ENCODE results near the gene ARL13A.

The ARL13A gene

DNA sequence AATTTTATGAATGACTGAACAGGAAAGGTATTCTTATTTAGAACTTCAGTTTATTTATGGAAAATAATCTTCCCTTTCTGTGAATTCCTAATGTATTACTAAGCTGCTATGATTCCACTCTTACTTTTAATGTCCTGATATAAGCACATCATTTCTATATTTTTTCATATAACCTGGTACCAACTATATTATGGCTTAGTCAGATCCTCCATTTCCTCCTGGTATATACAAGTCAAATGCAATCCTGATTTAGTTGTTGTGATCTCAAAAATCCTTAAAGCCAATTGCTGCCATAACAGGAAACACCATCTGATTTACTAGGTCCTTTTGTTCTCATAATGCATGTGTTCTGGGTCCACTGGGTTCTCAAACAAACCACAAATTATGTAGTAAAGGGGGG is 55.6 kb downstream of the ARL13A start:
- peaks cover 3% of the 10 kb centered on the region for H3K4me1 Mint-ChIP-seq (ENCODE audit: low read depth)
- H3K36me3 Mint-ChIP-seq (ENCODE audit: low read depth), result peaks cover 37% of the 10 kb centered on the region
- no peak overlapping the region for H3K27ac Mint-ChIP-seq
- no peaks in the 10 kb centered on the region for H3K27me3 Mint-ChIP-seq (ENCODE audit: low read depth)
- H3K9me3 Mint-ChIP-seq, result no peaks in the 10 kb centered on the region
- H3K4me3 Mint-ChIP-seq, result no peak overlapping the region

GRCh38 chrX:101028562-101028961 is 59.1 kb downstream of the ARL13A start:
- Mint-ChIP-seq H3K27me3 (ENCODE audit: low read depth) (no peaks in the 10 kb centered on the region), H3K9me3 (no peaks in the 10 kb centered on the region), H3K4me3 (no peak overlapping the region), H3K36me3 (ENCODE audit: low read depth) (peaks cover 38% of the 10 kb centered on the region), H3K27ac (peak overlapping the region; percentile 47), H3K4me1 (ENCODE audit: low read depth) (peaks cover 3% of the 10 kb centered on the region)

GRCh38 chrX:101029665-101030064 is 60.2 kb downstream of the ARL13A start:
- H3K9me3 Mint-ChIP-seq, result no peaks in the 10 kb centered on the region
- H3K4me3 Mint-ChIP-seq, result no peak overlapping the region
- no peaks in the 10 kb centered on the region for H3K27me3 Mint-ChIP-seq (ENCODE audit: low read depth)
- H3K36me3 Mint-ChIP-seq (ENCODE audit: low read depth), result peaks cover 38% of the 10 kb centered on the region
- peaks cover 3% of the 10 kb centered on the region for H3K4me1 Mint-ChIP-seq (ENCODE audit: low read depth)
- no peak overlapping the region for H3K27ac Mint-ChIP-seq

DNA sequence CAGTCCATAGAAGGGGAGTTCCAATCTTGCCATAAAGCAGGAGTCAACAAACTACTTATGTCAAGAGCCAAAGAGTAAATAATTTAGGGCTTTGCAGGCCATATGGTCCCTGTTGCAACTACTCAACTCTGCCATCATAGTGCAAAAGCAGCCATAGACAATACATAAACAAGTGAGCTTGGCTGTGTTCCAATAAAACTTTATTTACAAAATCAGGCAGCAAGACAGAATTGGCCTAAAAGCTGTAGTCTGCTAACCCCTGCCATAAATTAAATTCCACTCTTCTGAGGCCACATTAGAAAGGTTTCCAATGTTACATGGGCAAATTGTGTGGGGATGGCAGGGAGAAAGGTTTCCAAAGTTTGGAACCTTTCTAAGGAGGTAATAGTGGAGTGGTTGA is 67.7 kb downstream of the ARL13A start:
- Mint-ChIP-seq H3K9me3 (no peaks in the 10 kb centered on the region), H3K4me1 (ENCODE audit: low read depth) (peaks cover 2% of the 10 kb centered on the region), H3K36me3 (ENCODE audit: low read depth) (peaks cover 15% of the 10 kb centered on the region), H3K27ac (no peak overlapping the region), H3K4me3 (no peak overlapping the region), H3K27me3 (ENCODE audit: low read depth) (no peaks in the 10 kb centered on the region)

GRCh38 chrX:101040197-101040596 is 70.7 kb downstream of the ARL13A start:
- Mint-ChIP-seq H3K4me3 (no peak overlapping the region), H3K27ac (no peak overlapping the region), H3K36me3 (ENCODE audit: low read depth) (peaks cover 18% of the 10 kb centered on the region)

More at GRCh38 chrX:101040197-101040596, 70.7 kb downstream of the ARL13A start:
- peaks cover 2% of the 10 kb centered on the region for H3K4me1 Mint-ChIP-seq (ENCODE audit: low read depth)
- no peaks in the 10 kb centered on the region for H3K27me3 Mint-ChIP-seq (ENCODE audit: low read depth)
- no peaks in the 10 kb centered on the region for H3K9me3 Mint-ChIP-seq
